ENCODE results near the gene APBA1.

DNA sequence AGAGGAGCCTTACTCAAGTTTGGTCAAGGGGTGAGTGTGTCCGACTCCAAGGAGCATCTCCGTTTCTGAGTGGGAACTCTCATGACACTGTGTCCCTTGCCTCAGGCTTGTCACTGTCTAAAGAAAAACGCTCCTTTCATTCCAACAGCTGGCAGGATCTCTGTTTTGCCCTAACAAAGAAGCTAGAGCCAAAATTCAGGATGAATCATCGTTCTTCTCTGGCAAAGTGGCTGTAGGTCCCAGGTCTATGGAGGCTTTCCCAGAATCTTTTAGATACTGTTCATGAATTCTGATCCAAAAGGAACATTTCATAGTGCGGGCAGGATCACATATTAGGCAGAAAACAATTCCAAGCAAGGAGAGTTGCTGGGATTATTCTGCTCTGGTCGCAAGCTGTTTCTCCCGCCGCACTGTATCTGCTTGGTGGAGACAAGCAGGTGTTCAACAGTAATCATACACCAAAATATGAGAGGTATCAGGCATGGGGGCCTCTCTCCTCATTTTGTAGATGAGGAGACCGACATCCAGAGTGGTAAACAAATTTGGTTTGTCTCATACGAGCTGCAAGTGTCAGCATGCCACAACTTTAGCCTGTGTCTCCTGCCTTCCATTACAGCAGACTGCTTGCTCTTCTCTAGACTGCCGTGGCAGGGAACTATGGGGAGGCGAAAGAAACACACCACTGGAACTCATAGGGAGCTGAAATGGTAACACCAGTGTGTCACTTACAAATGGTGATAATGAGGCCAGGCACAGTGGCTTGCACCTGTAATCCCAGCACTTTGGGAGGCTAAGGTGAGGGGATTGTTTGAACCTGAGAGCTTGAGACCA lies 274.6 kb downstream of the APBA1 start:
- TF ChIP-seq TAF1 (IDR thresholded peaks at IDR 0.05; ENCODE audit: borderline replicate concordance, low read depth, low read length) (no peak), POLR2A (IDR thresholded peaks at IDR 0.05; ENCODE audit: low read depth, low read length) (no peak), POLR2AphosphoS5 (IDR thresholded peaks at IDR 0.05; ENCODE audit: low read depth, low read length) (no peak)
